IPS-NIHi11 (cell line): ENCODE results near the gene THADA.
"Not testable (repeated sequence)": the region's sequence is repeated elsewhere in the genome, so short reads cannot be mapped to it uniquely, and the experiment has no call there.

Experiments
- DNase-seq: peaks from one replicate; pipeline ENCODE4 v3.0.0; 2012; ENCODE audit warnings: mixed read lengths, low spot score

THADA gene

GRCh38 chr2:43605079-43605655, 9.3 kb upstream of the THADA start:
- DNase-seq = peak; percentile 66

DNA sequence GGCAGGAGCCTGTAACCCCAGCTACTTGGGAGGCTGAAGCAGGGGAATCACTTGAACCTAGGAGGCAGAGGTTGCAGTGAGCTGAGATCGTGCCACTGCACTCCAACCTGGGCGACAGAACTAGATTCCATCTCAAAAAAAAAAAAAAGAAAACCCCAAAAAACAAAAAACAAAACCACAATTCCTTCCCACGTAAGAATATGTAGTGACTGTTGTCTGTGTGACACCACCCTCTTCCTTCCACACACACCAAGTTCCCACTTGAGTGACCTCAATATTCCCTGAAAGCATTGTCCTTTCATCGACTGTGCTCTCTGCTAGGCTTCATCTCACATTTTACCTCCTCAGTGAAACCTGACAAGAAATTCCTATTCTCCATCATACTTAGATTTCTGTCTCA, 8.8 kb upstream of the THADA start:
- no peak for DNase-seq

DNA sequence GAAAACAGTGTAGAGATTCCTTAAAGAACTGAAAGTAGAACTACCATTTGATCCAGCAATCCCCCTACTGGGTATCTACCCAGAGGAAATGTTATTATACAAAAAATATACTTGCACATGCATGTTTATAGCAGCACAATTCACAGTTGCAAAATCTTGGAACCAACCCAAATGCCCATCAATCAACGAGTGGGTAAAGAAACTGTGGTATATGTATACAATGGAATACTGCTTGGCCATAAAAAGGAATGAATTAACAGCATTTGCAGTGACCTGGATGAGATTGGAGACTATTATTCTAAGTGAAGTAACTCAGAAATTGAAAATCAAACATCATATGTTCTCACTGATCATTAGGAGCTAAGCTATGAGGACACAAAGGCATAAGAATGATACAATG, 4.8 kb upstream of the THADA start:
- DNase-seq = not testable (repeated sequence)

DNA sequence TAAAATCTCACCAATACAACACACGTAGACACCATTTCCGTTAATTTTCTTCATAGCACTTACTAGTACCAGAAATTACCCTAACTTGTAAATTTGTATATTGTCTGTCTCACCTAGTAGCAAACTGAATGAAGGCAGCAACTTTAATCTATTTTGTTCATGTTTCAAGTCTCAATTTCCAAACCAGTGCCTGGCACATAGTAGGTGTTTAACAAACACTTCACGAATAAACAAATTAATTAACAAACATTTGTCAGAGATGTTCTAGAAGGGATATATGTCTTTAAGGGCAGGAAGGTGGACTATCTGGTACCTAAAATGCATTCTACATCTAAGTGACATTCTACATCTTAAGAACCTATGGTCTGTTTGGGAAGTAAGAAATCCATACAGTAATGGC, 963 bp downstream of the THADA start:
- DNase-seq = no peak

- no peak for DNase-seq
Observed at GRCh38 chr2:43593254-43593653, 2.6 kb downstream of the THADA start.

GRCh38 chr2:43592443-43592842, 3.4 kb downstream of the THADA start:
- DNase-seq = no peak

- no peak for DNase-seq
Observed at GRCh38 chr2:43585708-43586107, 10.1 kb downstream of the THADA start.

- no peak for DNase-seq
Observed at GRCh38 chr2:43579275-43579981, 16.4 kb downstream of the THADA start.

GRCh38 chr2:43576981-43577892, 18.6 kb downstream of the THADA start:
- peak; percentile 45 for DNase-seq

GRCh38 chr2:43572244-43572643, 23.6 kb downstream of the THADA start:
- DNase-seq = no peak

DNA sequence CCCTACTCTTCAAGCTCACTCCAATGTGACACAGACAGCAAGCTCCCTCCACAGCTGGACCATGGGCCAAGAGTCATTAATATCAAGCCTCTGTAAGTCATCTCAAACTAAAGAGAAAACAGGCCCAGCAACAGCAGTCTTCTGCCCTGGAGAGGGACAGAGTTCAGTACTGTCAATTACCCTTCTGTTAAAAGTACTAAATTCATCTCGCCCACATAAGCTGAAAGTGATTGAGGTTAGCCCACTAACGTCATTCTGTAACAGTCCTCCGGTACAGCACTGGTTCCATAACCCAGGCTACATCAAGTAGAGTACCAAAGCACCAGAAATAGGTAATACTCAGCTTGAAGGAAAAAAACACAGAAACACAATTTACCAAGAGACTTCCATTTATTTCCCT, 25.9 kb downstream of the THADA start:
- DNase-seq = no peak

DNA sequence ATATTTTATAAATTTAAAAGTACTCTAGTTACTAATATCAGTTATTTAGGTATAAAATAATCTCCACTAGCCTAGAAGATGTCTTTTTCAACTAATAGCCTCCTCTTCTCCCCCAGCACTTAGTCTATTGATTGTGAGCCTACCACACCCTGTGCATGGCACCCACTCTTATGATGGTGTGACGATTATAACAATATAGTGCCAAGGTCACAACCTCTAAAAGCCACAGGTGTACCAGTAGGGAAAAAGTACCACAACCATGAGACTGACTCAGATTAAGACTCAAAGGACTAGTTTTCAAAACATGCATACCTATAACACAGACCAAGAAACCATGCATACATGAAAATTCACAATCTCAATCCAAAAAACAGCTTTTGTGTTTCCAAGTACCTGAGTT, 27.6 kb downstream of the THADA start:
- no peak for DNase-seq

- no peak for DNase-seq
Observed at GRCh38 chr2:43566461-43566729, 29.4 kb downstream of the THADA start.

DNA sequence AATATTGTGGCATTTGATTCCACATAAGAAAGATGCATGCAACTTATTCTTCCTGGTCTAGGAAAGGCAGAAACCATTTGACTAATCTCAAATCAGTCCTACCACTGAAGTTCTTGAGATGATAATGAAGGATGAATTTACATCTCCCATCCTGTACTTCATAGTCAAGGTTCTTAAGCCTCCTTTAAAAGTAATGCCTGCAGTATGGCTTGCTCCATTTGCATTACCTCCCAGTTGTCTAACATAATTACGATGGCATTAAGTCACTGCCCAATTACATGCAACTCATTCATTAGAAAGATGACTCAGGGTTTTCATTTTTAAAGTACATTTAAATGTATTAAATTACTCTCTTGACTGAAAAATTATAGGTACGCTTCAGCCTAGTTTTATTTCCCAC, 32.2 kb downstream of the THADA start:
- DNase-seq = no peak

GRCh38 chr2:43560231-43560547, 35.6 kb downstream of the THADA start:
- DNase-seq = no peak

DNA sequence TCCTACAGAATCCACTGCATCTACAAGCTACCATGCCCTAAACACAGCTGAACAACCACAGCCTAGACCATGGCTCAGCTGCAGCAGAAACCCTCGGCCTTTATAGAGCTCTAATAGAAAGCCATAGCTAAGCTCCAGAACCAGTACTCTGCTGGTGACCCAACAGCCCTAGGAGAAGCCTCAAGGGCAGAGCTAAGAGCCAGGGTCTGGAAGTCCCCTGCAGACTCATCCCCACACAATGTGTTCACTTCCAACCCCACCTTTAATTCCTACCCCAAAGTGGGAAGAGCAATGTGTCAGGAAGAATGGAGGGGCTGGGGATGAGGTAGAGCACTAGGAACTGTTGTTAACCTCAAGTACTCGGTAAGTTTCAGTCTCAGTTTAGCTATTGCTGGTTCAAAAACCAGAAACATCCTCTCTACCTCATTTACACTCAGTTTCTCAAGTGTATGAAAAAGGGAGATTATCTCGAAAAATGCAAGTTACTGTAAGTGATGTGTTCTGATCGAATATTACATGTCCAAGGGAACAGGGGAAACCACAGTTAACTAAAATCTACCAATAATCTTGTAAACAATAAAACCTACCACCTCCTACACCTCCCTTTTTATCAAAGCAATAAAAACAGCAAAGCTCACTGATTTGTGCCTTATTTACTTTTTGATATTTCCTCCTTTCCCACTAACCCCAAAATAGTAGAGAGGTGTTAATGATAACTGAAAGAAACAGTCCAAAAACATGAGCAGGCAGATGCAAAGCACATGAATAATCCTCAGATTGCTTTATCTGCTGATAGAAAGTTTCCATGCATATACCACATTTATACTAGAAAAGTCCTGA, 36.2 kb downstream of the THADA start:
- DNase-seq = no peak

GRCh38 chr2:43557196-43557595, 38.6 kb downstream of the THADA start:
- DNase-seq = no peak

DNA sequence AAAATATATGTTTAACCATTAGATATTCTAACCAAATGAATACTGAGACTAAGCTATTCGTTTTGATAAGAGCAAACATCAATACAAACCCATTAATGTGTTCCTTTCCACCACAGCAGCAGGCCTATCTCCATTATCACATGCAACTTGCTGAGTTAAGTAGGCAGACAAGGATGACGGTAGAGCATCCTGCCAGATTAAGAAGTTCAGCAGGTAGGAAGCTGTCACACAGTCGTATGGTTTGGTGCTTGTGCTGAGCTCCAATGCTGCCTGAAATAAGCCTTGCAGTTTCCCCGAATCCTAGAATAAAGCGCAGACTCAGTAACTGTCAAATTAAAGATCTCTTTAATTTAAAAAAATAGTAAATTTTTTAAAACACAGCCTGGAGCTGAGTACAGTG, 39.6 kb downstream of the THADA start:
- no peak for DNase-seq

DNA sequence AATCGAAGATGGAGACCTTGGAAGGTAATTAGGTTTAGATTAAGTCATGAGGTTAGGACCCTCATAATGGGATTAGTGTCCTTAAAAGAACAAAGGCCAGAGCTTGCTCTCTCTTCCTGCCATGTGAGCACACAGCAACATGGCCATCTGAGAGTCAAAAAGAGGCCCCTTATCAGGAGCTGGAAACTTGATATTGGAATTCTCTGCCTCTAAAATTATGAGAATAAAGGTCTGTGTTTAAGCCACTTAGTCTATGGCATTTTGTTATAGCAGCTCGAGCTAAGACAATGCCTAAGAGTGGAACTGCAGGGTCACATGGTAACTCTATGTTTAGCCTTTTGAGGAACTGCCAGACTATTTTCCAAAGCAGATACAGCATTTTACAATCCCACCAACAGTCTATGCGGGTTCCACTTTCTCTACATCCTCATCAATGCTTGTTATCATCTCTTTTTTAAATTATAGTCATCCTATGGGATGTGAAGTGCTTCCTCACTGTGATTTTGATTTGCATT, 42.4 kb downstream of the THADA start:
- DNase-seq = no peak

- no peak for DNase-seq
Observed at GRCh38 chr2:43551990-43552389, 43.8 kb downstream of the THADA start.

DNA sequence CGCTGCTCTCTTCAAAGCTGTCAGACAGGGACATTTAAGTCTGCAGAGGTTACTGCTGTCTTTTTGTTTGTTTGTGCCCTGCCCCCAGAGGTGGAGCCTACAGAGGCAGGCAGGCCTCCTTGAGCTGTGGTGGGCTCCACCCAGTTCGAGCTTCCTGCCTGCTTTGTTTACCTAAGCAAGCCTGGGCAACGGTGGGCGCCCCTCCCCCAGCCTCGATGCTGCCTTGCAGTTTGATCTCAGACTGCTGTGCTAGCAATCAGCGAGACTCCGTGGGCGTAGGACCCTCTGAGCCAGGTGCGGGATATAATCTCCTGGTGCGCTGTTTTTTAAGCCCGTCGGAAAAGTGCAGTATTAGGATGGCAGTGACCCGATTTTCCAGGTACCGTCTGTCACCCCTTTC, 47.5 kb downstream of the THADA start:
- not testable (repeated sequence) for DNase-seq

DNA sequence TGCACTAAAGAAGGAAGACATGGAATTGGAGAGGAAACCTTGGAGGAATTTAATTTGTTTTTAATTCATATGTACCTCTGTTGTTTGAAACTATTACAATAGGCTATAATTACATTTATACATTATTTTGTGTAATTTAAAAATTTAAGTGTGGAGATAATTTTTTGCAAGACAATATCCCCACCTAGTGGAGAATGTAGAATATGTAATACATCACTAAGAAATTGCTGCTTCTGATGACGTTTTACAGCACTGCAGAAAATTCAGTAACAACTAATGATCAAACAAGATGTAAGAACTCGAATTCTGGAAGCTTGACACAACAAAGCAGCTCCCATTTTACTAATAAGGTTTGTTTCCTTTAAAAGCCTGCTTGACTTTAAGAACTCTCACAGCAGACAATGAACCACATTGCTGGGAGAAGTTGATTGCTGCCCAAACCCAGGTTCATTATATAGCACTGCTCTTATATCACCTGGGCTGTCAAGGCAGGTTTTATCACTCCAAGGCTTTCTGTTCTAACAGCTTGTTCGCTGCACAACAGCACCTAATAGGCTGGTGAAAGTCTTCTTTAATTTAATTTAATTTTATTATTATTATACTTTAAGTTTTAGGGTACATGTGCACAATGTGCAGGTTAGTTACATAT, 53.4 kb downstream of the THADA start:
- peak; percentile 33 for DNase-seq
